Measurements from ENCODE around the gene GALNT2.

Gene GALNT2

DNA sequence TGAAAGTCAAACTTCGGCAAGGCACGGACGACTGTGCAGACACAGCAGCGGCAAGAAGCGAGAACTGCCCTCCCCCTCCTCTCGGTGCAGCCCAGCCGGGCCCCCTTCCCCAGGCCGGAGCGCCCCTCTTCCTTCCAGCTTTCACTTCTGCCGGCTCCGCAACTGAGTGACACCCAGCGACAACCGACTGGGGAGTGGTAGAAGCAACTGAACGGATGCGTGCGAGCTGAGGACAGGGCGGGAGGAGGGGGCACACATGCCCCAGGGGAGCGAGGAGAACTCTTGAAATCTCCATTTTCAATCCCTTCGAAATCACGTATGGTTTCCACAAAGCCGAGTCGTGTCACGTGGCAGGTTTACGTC, 212.5 kb downstream of the GALNT2 start:
- DNase-seq (ENCODE audit: low read depth) = no peak

DNA sequence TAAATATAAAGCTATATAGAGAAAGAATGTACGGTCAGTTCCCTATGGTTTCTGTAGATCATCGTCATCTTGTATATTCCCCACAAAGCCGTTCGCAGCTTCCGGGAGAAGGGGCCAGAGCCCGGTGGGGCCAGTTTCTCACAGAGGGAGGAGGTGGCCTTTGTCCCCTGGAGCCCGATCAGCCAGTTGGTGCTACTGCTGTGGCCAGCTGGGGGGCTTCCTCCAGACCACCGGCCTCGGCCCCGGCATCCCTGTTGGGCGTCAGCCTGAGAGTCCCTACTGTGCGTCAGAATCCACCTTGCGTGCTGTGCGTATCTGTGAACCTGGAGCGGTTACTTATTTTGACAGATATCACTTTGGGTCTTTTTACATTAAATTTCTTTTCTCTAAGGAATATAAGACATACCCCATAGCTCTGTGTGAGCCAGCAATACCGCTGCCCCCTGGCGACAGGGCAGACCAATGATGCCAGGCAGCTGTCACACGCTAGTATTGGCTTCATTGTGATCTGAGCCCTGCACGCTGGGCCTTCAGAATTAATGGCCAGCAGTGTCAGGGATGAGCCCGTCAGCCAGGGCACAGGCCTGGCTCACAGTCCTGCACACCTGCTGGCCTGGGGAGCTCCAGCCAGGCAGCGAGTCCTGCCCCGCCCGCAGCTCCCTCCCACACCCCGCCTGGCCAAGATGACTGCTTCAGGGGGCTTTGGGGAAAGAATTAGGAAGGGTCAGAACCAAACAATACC, 213.2 kb downstream of the GALNT2 start:
- no peak for DNase-seq (ENCODE audit: low read depth)

- no peak for DNase-seq (ENCODE audit: low read depth)
Observed at GRCh38 chr1:230280906-230281413, 213.9 kb downstream of the GALNT2 start.

DNA sequence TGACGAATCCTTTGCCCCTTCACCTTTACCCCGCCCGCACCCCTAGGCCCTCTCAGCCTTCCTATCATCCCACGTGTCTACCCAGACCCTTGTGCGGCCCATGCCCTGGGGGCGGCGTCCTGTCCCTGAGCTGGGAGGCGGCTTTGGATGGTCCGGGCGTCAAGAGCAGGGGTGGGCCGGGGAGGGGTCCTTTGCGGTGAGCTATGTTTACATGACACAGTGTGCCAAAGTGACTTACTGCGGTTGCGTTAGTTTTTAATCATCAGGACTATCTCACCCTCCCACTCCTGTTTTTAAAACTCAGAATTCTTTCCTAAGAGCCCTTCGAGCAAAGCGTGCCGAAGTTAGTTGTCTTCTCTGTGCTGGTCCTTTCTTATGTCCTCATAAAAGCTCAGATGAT, 214.5 kb downstream of the GALNT2 start:
- no peak for DNase-seq (ENCODE audit: low read depth)

DNA sequence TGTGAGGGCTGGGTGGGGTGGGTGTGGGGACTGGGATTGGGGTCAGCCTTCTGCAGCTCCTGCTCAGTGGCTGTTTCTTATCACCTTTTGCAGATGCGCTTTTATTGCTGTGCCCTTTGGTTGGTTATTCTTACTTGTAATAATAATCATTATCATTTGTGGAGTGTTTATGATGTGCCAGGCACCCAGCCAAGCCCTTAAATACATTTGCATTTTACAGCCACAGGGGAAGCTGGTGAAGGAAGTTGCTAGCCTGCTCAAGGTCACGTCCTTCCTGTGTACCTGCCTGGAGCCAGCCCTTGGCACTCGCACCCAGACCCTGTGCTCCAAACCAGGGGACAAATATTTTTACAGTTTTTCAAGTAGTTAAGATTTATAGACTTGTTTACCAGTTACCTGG, 215.1 kb downstream of the GALNT2 start:
- DNase-seq (ENCODE audit: low read depth) = no peak

DNA sequence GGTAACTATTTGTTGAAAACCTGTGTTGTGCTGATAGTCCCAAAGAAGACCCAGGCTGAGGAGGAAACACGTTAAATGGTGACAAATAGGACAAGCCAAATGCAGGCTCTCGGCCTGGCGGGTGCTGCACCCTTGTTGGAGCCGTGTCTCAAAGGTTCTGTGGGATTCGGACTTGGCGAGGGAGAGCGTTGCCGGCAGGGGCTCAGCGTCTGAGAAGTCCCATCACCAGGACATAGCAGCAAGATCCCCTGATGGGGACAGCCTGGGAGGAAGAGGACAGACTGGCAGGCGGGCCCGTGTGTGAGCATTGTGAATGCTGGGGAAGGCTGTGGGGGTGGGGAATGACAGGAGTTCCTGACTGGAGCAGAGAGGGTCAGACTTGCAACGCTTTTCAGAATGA, 216.6 kb downstream of the GALNT2 start:
- DNase-seq (ENCODE audit: low read depth) = no peak

GRCh38 chr1:230284891-230285290, 217.9 kb downstream of the GALNT2 start:
- no peak for DNase-seq (ENCODE audit: low read depth)

- DNase-seq (ENCODE audit: low read depth) = no peak
Observed at GRCh38 chr1:230285351-230285750, 218.3 kb downstream of the GALNT2 start.

DNA sequence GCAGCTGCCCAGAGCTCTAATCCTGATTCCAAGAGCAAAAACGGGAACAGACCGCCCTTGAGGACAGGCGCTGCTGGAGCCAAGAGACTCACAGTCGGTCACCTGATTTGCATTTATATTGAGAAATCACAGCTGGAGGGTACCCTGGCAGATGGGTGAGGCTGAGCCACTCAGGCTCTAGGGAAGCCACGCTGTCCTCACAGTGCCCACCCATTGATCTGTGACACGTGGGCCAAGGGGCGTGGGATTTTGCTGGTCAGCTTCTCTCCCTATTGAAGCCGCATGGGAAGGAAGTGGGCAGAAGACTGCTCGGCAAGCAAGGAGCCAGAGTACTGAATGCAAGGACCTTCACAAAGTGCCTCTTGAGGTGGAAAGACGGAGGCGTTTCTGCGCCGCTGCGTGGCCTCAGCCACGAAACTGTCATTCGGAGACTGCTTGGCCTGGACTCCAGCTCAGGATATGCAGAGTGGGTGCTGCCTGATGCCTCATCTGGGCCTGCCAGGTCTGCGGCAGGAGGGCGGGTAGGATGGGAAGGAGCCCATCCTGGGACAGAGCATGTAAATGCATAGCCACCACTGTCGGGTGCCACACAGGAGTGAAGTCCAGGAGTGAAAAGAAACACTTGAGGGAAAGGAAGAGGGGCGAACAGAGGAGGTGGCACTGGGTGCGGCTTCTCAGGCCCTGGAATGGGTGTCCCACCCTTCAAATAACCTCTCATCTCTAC, 219.3 kb downstream of the GALNT2 start:
- no peak for DNase-seq (ENCODE audit: low read depth)

DNA sequence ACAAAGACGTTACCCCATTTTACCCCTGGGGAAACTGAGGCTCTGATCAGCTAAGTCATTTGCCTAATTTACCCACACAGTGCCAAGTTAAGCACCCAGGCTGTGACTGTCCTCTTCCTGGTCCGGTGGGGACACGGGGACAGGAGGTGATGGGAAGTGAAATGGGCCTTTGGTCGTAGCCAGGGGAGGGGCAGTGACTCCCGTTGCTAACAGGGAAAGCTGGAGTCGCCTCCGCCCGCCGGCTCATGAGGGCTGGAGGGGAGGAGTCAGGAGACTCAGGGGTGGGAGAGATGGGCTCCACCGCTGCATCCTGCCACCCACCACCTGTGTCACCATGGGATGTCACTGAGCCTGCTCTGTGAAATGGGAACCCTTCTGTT, 219.8 kb downstream of the GALNT2 start:
- DNase-seq (ENCODE audit: low read depth) = no peak

DNA sequence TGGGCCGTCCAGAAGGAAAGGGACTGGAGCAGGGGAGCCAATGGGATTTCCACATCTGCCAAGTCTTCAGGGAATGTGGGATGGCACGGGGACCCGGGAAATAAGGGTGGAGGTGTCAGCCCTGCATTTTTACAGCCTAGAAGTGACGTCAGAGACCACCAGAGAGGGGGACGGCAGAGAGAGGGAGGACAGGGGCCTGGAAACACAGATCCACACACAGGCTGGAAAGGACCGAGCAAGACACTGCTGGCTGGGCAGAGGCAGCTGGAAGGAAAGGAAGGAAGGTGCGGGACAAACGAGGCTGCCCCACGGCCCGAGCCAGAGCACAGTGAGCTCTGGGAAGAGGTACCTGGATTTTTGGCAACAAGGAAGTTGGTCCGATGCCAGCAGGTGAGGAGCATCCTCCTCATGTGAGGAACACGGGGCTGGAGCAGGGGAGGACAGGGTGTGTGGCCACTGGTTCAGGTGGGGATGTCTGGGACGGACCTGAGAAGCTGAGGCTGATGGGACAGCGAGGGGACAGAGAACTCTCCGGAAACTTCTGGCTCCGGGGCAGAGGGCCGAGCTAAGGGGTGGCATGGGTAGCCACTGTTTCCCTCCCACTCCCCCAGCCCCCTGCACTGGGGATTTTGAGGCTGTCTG, 220.8 kb downstream of the GALNT2 start:
- DNase-seq (ENCODE audit: low read depth) = no peak

GRCh38 chr1:230288641-230289349, 221.8 kb downstream of the GALNT2 start:
- DNase-seq (ENCODE audit: low read depth) = no peak

DNA sequence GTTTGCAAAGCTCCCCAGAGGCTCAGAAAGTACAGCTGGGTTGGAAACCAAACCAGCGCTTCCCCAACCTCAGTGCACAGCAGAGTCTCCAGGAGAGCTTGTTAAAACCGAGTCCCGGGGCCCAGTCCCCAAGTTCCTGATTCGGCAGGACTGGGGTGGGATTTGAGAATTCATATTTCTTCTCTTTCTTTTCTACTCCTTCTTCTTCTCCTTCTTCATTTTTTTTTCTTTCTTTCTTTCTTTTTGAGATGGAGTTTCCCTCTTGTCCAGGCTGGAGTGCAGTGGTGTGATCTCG, 222.3 kb downstream of the GALNT2 start:
- no peak for DNase-seq (ENCODE audit: low read depth)

- DNase-seq (ENCODE audit: low read depth) = no peak
Observed at GRCh38 chr1:230291731-230292620, 224.9 kb downstream of the GALNT2 start.

GRCh38 chr1:230292689-230293389, 225.8 kb downstream of the GALNT2 start:
- DNase-seq (ENCODE audit: low read depth) = no peak

DNA sequence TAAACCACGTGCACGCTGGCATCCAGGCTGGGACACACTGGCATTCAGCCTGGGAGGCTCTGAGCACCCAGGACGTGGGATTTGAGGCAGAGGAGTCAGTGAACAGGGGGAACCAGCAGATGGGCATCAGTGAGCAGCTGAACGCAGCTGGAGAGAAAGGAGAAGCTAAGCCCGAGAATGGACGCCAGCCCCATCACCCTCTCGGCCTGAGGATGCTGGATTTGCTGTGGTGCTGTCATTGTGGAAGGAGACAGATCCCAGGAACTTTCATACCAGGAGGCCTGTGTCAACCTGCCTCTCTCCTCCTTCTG, 226.3 kb downstream of the GALNT2 start:
- no peak for DNase-seq (ENCODE audit: low read depth)

- DNase-seq (ENCODE audit: low read depth) = no peak
Observed at GRCh38 chr1:230295367-230295766, 228.3 kb downstream of the GALNT2 start.

GRCh38 chr1:230299191-230300006, 232.4 kb downstream of the GALNT2 start:
- DNase-seq (ENCODE audit: low read depth) = no peak

DNA sequence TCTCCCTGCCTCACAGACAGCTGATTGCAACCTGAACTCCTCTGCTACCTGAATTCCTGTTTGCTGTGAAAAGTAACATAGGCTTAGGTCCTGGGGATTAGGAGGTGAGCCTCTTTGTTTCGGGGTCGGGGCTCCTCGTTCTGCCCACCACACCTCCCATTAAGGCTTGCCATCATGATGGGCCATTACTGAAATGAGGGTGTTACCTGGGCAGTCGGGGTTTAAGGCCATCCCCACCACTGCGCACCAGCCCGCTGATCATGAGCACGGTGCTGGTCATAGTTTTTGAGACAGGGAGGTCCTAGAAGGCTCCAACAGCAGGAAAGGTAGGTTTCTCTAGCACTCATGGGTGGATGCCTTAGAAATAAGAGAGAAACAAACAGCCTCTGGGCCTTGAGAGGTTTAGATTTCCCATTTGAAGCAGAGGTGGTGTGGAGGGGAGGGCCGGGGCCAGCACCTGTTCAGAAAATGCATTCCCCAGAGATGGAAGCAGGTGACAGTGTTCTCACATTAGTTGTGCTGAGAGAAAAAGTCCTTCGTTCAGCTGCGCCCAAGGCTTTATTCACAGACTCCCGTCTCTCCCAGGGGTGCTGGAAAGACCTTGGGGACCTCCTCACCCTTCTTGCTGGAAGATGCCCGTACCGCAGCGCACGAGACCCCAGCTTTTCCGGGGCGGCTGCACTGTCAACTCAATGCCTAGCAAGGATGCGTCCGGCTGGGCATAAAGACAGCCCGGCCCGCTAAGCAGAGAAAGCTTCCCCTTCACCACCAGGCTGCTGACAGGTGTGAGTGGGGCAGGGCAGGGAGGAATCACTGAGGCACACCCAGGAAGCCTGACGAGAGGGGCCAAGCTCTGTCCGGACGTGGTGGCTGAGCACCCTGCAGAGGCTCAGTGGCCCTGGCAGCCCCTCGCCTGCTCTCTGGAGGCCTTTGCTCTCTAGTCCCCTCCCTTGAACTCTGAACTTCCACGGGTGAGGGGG, 233.6 kb downstream of the GALNT2 start:
- no peak for DNase-seq (ENCODE audit: low read depth)

Measured in stimulated activated CD8-positive, alpha-beta memory T cell treated with anti-CD3 and anti-CD28 coated beads, Interleukin-12 subunit alpha, Interleukin-12 subunit beta, amount 100 ng/mL, for 1 hour (primary cell).